Upper lobe of left lung (tissue), 4 donors: ENCODE measurements around the gene LIN37.

Experiments
- POLR2A ChIP-seq, 4 donors: fragments of 450-650 bp; IDR thresholded peaks; one replicate each; pipeline ENCODE4 v1.5.1; 2016 to 2017; ENCODE audit warnings: antibody characterized with exemption in 4 of 4, mild to moderate bottlenecking in 2 of 4
- TF ChIP-seq, protein P1 (sequence below), 6 experiments: fragments of 450-650 bp in 4 of 6; fragments of 200-600 bp in 2 of 6; sonication (generic) in 2 of 6; IDR thresholded peaks; one replicate each; pipeline ENCODE4 v1.5.1; 2016 to 2019; ENCODE audit warnings: antibody characterized with exemption in 6 of 6

GRCh38 chr19:35727956-35728706, 20.2 kb upstream of the LIN37 start:
- TF ChIP-seq POLR2A (IDR thresholded peaks at IDR 0.05) = no peak
- TF ChIP-seq, protein P1, sequence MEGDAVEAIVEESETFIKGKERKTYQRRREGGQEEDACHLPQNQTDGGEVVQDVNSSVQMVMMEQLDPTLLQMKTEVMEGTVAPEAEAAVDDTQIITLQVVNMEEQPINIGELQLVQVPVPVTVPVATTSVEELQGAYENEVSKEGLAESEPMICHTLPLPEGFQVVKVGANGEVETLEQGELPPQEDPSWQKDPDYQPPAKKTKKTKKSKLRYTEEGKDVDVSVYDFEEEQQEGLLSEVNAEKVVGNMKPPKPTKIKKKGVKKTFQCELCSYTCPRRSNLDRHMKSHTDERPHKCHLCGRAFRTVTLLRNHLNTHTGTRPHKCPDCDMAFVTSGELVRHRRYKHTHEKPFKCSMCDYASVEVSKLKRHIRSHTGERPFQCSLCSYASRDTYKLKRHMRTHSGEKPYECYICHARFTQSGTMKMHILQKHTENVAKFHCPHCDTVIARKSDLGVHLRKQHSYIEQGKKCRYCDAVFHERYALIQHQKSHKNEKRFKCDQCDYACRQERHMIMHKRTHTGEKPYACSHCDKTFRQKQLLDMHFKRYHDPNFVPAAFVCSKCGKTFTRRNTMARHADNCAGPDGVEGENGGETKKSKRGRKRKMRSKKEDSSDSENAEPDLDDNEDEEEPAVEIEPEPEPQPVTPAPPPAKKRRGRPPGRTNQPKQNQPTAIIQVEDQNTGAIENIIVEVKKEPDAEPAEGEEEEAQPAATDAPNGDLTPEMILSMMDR (IDR thresholded peaks at IDR 0.05) = no peak
